Measurements from ENCODE around the gene OR2F1. TPM values are rescaled to one million over a fixed set of nuclear protein-coding genes. Genes with fewer than 3 reads are reported as not detected.

The OR2F1 gene
- total and polyA plus RNA-seq, 7 donors = not detected

DNA sequence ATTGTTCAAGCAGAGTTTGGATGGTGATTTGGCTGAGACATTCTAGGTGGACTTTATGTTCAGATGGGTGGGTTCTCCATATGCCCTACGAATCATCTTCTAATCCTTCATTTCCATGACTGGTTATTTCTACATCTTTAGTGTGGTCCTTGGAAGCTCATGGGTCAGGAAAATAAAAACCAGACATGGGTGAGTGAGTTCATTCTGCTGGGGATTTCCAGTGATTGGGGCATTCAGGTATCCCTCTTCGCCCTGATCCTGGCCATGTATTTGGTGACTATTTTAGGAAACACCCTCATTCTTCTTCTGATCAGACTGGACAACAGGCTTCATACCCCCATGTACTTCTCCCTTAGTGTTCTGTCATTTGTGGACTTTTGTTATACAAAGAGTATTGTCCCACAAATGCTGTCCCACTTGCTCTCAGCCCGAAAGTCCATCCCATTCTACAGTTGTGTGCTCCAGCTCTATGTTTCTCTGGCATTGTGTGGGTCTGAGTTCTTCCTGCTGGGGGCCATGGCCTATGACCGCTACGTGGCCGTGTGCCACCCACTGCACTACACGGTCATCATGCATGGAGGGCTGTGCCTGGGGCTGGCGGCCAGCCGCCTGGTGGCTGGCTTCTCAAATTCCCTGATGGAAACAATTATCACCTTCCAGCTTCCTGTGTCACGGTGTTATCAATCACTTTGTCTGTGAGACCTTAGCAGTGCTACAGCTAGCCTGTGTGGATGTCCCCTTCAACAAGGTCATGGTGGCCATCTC, 26.3 kb downstream of the OR2F1 start:
- Histone ChIP-seq H3K4me3 (no peak overlapping the region), H3K4me1 (no peaks in the 10 kb centered on the region), H3K27ac (no peak overlapping the region), H3K36me3 (ENCODE audit: insufficient read depth in 1 of 2, low read depth in 1 of 2) (no peaks in the 10 kb centered on the region), H3K9me3 (no peaks in the 10 kb centered on the region), H3K27me3 (ENCODE audit: insufficient read depth in 3 of 3, low read length in 2 of 3) (no peaks in the 10 kb centered on the region)
- DNase-seq (no peak), ATAC-seq (no peak)
- TF ChIP-seq, protein P1, sequence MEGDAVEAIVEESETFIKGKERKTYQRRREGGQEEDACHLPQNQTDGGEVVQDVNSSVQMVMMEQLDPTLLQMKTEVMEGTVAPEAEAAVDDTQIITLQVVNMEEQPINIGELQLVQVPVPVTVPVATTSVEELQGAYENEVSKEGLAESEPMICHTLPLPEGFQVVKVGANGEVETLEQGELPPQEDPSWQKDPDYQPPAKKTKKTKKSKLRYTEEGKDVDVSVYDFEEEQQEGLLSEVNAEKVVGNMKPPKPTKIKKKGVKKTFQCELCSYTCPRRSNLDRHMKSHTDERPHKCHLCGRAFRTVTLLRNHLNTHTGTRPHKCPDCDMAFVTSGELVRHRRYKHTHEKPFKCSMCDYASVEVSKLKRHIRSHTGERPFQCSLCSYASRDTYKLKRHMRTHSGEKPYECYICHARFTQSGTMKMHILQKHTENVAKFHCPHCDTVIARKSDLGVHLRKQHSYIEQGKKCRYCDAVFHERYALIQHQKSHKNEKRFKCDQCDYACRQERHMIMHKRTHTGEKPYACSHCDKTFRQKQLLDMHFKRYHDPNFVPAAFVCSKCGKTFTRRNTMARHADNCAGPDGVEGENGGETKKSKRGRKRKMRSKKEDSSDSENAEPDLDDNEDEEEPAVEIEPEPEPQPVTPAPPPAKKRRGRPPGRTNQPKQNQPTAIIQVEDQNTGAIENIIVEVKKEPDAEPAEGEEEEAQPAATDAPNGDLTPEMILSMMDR (IDR thresholded peaks at IDR 0.05) = no peak
- intact Hi-C loops (cut with DNase I) = no loop called here
- 86 to 89% (median 89%) methylated on average over 10 of the region's 10 CpGs for WGBS, 3 donors

DNA sequence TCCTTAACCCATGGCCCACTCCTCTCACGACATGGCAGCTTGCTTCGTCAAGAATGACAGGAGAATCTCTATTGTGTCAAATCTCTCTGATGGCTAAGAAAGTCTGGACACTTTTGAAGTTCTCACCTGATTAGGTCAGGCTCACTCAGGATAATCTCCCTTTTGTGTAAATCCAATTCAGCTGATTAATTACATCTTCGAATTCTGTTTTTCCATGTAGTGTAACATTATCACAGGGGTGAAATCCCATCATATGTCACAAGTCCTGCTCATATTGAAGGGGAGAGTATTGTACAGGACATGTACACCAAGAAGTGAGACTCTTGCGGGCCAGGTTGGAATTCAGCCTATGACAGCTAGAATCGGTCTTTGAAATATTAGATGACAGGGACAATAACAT, 29.3 kb downstream of the OR2F1 start:
- WGBS, 3 donors = 94 to 95% (median 94%) methylated on average over 5 of the region's 5 CpGs
- Histone ChIP-seq H3K4me1 (no peaks in the 10 kb centered on the region), H3K27me3 (ENCODE audit: insufficient read depth in 3 of 3, low read length in 2 of 3) (no peaks in the 10 kb centered on the region), H3K9me3 (no peaks in the 10 kb centered on the region), H3K4me3 (no peak overlapping the region), H3K27ac (no peak overlapping the region), H3K36me3 (ENCODE audit: insufficient read depth in 1 of 2, low read depth in 1 of 2) (no peaks in the 10 kb centered on the region)
- ATAC-seq = no peak
- TF ChIP-seq, protein P1 (IDR thresholded peaks at IDR 0.05) = no peak
- no peak for DNase-seq
- intact Hi-C loops (cut with DNase I) = no loop called here

DNA sequence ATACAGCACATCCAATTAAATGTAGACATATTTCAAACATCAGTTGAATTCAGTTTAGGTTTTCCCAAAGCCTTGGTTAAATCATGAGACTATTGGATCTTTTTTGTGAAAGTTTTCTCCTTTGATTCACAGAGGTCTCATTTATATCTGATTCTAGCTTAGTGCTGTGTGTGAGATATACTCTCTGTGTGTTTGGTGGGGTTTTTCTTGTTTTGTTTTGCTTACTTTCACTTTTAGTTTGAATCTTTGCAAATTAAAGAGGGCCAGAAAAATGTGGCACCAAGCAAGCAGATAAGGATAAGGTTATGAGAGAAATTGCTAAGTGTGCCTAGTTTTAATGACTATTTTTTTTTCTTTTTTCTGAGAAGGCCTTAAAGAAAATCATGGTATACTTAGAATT, 32.9 kb downstream of the OR2F1 start:
- intact Hi-C loops (cut with DNase I) = no loop called here
- Histone ChIP-seq H3K9me3 (no peaks in the 10 kb centered on the region), H3K27ac (no peak overlapping the region), H3K36me3 (ENCODE audit: insufficient read depth in 1 of 2, low read depth in 1 of 2) (no peaks in the 10 kb centered on the region), H3K27me3 (ENCODE audit: insufficient read depth in 3 of 3, low read length in 2 of 3) (no peaks in the 10 kb centered on the region), H3K4me3 (no peak overlapping the region), H3K4me1 (no peaks in the 10 kb centered on the region)
- TF ChIP-seq, protein P1 (IDR thresholded peaks at IDR 0.05) = no peak
- DNase-seq (no peak), ATAC-seq (no peak)

DNA sequence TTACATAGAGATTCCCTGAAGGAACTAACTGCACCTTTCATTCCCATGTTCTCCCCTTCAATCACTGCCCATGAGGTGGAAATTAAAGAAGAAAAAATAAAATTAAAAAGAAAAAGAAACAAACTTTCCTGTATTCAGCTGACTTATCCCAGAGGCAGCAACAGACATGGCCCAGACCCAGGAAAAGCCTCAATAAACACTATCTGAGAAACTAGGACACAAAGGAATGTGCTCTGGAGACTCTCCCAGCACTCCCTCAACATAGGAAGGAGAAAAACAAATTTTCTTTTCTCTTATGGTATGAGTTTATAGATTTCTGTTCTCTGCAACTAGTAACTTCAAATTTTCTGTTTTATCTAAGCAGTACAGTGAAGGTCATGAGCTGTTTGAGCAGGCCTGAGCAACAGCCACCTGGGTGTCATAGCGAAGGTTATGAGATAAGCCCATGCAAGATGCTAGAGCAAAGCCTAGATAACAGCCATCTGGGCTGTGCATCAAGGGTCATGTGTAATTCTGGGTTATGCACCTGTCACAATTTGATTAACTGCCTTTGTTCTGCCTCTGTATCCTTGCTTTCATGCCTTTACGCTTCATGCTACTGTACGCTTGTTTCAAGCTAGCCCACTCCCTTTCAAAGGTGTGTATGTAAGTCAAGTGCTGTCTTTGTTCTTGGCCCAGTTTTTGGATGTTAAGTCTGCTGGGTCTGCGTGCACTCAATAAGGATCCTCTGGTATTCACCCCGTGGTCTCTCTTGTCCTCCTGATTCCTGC, 34.5 kb downstream of the OR2F1 start:
- 89 to 95% (median 90%) methylated on average over 5 of the region's 5 CpGs for WGBS, 3 donors
- DNase-seq (no peak), ATAC-seq (no peak)
- Histone ChIP-seq H3K27me3 (ENCODE audit: insufficient read depth in 3 of 3, low read length in 2 of 3) (no peaks in the 10 kb centered on the region), H3K36me3 (ENCODE audit: insufficient read depth in 1 of 2, low read depth in 1 of 2) (no peaks in the 10 kb centered on the region), H3K27ac (no peak overlapping the region), H3K9me3 (no peaks in the 10 kb centered on the region), H3K4me1 (no peaks in the 10 kb centered on the region), H3K4me3 (no peak overlapping the region)
- TF ChIP-seq, protein P1 (IDR thresholded peaks at IDR 0.05) = no peak
- intact Hi-C loops (cut with DNase I) = no loop called here
